ENCODE measurements around the gene USP30.

USP30 gene

DNA sequence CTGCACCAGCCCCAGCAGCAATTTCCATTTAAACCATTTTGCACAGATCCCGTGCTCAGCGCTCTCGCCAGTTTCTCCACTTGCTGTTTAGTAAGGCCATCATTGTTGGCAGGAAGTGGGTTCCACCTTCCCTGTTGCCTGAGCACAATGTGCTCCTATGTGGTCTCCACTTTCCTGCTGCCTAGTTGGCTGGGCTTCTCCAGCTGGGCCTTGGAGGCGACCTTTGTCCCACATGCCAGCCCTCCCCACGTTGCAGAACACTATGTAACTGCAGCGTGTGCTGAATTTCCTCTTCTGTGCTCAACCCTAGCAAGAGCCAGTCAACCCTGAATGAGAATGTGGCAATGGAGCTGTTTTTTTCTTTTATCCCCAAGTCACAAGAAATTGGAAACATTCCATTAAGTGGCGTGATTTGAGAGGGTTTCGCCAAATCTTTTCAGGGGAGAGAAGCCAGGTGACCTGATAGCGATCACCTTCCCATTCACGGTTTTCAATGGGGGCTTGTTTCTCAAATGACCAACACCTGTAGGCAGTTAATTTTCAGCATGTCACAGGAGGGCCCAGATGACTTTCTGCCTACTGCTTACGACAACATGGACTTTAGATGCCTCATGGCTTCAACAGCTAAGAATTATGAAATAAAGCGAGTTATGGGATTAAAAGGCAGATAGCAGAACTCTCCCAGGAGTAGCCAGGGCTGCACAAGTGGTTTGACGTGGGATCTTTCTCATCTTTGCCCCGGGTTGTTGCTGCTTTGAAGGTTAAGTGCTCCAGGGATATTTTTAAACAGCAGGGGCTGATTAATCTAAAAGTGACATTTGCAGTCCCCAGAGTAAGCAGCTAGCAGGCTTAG is 63.6 kb downstream of the USP30 start, which contains the start of gene ACACB:
ACACB (plus strand) TSS at position 830 of the 853 bp plus-strand sequence. CDS start 22,819 bp downstream, outside the sequence.
- DNase-seq: no peak
- TF ChIP-seq GATA1 (IDR thresholded peaks at IDR 0.05; ENCODE audit: low read depth, low read length): no peak
- no peak for TF ChIP-seq POLR2A (IDR thresholded peaks at IDR 0.05; ENCODE audit: low read length)

DNA sequence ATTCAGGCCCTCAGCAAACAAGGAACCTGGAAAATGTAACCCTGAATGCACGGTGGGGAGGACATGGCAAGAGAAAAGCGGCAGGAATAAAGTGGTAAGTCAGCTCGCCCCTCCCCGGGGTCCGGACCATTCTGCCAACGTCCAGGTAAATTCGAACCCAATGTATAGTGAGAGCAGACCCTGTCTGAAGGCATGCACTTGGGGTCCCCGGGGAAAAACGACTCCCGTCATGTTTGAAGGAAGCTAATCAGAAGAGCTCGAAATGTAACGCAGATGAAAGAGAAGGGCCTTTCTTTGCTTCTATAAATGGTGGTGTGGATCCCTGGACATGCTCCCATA is 64.2 kb downstream of the USP30 start:
- no peak for TF ChIP-seq POLR2A (IDR thresholded peaks at IDR 0.05; ENCODE audit: low read length)
- no peak for TF ChIP-seq GATA1 (IDR thresholded peaks at IDR 0.05; ENCODE audit: low read depth, low read length)
- DNase-seq: no peak

DNA sequence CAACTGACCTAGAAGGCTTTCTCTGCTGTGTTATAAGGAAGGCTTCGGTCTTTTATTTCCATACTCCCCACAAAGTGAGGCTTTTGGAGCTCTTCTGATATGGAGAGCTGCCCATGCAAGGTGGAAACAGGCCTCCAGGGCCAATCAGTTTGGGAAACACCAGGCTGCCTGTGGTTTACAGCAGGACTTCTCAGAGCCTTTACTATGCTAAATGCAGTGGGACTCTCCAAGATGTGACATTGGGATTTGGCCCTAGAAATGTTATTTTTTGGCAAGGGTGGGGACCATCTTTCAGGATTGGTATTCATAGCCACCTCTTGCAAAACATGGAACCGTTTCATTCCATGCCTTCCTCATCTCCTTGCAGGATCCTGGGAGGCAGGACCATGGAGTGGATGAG is 67.7 kb downstream of the USP30 start:
- no peak for TF ChIP-seq POLR2A (IDR thresholded peaks at IDR 0.05; ENCODE audit: low read length)
- no peak for TF ChIP-seq GATA1 (IDR thresholded peaks at IDR 0.05; ENCODE audit: low read depth, low read length)
- no peak for DNase-seq

DNA sequence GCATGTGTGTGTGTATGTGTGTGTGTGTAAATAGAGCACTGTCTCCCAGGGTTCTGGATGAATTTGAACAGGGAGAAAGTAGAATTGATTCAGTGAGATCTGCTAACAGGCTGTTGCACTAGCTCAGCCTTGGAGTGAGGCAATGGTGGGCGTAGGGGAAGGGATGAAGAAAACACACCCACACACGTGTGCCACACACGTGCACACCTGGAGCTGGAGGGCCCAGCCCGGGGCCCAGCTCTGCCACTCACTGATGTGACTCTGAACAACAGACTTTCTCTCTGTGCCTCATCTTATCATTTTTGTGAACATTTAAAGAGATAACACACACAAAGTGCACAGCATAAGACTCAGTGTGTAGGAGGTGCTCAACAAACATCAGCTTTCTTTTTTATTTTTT is 68.2 kb downstream of the USP30 start:
- TF ChIP-seq GATA1 (IDR thresholded peaks at IDR 0.05; ENCODE audit: low read depth, low read length) (no peak), POLR2A (IDR thresholded peaks at IDR 0.05; ENCODE audit: low read length) (no peak)
- DNase-seq: no peak

DNA sequence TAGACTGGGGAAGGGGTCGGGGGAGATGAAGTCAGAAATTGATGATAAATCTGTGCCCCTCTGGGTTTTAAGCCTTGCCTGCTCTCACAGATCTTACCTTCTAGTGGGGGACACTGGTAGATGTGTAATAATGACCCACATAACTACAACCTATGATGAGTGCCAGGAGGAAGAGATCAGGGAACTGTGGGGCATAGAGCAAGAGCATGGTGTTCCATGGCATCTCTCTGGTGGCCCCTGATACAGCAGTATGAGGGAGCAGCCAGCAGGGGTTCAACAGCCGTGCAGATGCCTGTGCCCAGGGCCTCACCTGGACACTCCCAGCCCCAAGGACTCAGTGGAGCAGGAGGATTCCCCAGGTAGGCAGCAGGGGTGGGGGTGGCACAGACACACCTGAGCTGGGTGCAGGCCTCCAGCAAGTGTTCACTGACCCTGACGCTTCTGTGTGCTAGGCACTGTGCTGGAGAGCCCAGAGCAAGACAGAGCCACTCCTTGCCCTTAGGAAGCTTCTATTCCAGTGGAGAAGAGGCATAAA is 69.0 kb downstream of the USP30 start:
- DNase-seq: no peak
- TF ChIP-seq POLR2A (IDR thresholded peaks at IDR 0.05; ENCODE audit: low read length): no peak

DNA sequence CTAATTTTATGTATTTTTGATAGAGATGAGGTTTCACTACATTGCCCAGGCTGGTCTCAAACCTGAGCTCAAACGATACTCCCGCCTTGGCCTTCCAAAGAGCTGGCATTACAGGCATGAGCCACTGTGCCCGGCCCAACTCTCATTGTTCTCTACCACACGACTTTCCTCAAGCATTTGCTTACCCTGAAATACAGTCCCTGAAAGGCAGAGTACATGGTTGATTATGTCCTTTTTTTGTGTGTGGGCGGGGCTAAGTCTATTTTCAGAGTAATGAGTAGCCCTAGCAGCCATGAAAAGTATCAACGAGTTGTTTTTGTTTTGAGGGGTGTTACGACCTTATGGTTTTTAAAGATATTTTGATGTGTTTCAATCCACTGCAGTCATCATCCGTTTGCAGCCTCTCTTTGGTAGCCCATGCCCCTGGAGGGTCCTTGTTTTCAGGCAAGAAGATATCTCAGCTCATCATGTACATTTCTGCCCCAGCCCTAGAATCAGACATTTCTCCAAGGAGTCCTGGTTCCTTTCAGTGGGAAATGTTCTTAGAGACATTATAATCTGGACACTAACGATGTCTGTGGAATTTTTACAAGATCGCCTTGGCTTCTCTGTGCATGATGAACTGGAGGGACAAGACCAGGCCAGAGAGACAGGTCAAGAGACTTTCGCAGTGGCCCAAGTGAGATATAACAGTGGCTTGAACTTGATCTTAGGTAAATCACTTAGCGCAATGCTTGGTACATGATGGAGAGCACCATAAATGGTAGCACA is 72.7 kb downstream of the USP30 start:
- DNase-seq: no peak
- TF ChIP-seq GATA1 (IDR thresholded peaks at IDR 0.05; ENCODE audit: low read depth, low read length): no peak
- TF ChIP-seq POLR2A (IDR thresholded peaks at IDR 0.05; ENCODE audit: low read length): no peak

DNA sequence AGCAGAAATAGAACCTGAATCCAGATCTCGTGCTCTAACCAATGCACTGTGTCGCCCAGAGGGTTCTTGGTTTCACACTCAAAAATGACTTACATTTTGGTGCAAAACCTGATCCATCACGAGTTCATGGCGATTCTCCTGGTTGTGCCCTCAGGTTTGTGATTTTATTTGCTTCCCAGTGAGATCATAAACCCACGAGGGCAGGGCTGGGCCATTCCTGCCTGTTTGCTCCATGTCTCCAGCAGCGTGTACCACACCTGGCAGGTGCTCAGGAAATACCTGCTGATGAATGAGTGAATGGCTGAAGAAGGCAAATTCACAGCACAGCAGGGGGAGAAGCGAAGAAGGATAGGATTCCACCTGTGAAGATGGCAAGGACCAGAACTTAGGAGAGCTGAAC is 73.4 kb downstream of the USP30 start:
- TF ChIP-seq POLR2A (IDR thresholded peaks at IDR 0.05; ENCODE audit: low read length): no peak
- no peak for TF ChIP-seq GATA1 (IDR thresholded peaks at IDR 0.05; ENCODE audit: low read depth, low read length)
- DNase-seq: no peak

DNA sequence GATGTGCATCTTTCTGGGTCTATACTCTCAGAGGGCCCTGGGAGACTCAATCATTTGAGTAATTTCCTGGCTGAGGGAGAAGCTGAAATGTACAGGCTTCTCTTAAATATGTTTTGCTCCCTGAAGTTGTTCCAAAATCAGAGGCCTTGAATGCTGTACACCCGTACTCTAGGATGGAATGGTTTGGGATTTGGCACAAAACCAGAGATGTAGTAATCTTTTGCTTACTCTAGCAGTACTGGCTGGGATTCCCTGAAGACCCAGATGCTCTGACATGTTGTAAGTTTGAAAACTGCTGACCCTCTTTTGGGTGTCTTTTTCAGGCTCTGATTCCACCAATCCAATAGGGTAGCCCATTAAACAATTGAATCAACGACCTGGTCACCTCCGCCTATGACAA is 74.4 kb downstream of the USP30 start:
- DNase-seq: no peak
- TF ChIP-seq GATA1 (IDR thresholded peaks at IDR 0.05; ENCODE audit: low read depth, low read length) (no peak), POLR2A (IDR thresholded peaks at IDR 0.05; ENCODE audit: low read length) (no peak)

DNA sequence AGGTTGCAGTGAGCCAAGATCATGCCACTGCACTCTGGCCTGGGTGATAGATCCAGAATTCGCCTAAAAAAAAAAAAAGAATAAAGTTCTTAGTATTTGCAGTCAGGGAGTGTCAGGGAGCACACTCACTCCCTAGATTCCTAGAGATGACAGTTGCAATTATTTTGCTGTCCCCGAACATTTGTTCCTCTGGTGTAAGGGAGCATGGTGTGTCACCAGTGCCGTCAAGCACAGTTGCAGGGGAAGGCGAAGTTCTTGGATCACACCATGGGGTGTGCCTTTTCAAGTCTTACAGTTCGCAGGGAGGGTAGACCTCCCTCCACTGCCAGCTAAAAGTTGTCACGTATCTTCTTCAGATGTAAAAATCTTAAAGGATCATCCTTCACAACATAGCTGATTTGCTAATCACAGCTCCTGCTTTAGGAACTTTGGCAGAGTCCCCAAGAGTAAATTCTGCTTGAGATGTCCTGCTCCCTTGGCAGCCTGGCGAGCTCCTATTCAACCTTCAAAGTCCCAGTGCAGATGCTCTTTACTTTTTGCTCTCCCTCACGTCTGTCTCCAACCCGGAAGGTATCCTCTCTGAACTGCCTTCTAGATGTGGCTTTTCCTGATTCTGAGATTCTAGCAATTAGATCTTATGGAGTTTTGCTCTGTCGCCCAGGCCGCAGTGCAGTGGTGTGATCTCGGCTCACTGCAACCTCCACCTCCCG is 75.3 kb downstream of the USP30 start:
- DNase-seq: no peak
- TF ChIP-seq POLR2A (IDR thresholded peaks at IDR 0.05; ENCODE audit: low read length): no peak

DNA sequence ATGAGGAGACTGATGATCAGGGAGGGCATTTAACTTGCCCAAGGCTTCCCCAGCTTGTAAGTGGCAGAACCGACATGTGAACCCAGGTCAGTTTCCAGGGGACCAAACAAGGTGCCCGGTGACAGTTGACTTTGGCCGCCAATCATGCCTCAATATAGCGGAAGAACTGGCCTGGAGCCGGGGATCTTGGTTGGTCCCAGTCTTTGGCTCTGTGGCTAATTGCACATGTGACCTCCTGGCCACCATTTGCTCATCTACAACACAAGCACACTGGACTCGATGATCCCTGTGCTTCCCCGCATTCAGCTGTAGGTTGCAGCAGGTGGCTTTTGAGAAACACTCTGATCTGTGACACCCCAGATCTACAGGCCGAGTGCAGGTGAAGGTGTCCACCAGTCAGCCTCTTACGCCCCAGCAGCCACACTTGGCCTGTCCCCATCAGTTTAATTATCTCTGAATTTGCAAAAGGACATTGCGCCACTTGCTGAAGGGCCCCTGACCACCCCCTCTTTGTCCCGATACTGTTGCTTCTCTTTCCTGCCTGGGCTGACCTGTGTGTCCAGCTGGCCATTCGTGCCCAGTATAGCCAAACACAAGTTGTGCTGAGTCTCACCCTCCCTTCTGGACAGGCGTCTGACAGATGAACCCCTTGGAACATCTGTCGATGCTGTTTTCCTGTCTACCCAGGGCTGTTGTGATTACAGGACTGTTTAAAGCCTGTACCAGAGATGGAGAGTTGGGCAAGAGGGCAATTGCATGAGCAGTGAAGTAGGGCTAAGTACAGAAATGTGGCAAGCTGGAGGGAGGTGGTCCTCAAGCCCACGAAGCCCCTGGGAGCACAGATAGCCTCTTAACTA is 78.1 kb downstream of the USP30 start:
- no peak for TF ChIP-seq GATA1 (IDR thresholded peaks at IDR 0.05; ENCODE audit: low read depth, low read length)
- TF ChIP-seq POLR2A (IDR thresholded peaks at IDR 0.05; ENCODE audit: low read length): no peak
- no peak for DNase-seq

DNA sequence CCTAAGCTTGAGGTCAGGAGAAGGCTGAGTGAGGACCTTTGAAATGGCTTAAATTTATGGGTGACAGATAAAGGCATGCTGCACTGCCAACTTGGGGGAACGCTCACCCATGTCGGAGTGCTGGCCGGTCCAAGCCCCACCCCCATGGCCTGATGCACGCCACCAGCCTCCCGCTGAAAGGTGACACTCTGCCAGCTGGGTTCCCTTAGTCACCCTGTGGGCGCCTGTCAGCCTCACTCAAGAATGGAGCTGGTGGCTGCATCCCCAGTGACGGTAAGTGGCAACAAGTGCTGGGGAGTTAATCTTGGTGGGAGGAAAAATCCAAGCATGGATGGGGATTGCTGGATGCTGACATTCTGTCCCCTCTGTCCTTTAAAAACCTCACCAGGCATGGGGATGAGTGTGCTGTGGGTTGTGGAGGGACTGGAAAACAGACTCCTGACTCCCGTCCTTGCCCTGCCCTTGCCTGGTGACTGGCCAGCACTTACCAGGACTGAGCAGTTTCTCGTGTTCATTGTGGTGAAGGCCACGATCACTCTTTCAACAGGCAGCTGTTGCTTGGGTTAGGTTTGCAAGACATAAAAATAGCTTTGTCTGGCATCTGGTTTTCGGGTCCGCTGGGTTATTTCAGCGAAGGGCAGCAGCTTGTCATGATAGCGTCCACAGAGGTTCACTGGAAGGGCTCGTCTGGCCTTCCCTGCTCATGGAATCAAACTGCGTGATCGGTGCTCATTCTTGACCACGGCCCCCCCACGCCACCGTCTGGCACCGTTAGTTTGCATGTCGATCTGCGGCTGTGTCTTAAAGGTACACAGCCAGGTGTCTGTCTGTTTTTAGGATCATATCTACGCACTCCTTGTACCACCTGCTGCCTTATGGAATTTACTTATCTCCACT is 79.0 kb downstream of the USP30 start:
- no peak for DNase-seq
- TF ChIP-seq GATA1 (IDR thresholded peaks at IDR 0.05; ENCODE audit: low read depth, low read length): no peak
- no peak for TF ChIP-seq POLR2A (IDR thresholded peaks at IDR 0.05; ENCODE audit: low read length)

DNA sequence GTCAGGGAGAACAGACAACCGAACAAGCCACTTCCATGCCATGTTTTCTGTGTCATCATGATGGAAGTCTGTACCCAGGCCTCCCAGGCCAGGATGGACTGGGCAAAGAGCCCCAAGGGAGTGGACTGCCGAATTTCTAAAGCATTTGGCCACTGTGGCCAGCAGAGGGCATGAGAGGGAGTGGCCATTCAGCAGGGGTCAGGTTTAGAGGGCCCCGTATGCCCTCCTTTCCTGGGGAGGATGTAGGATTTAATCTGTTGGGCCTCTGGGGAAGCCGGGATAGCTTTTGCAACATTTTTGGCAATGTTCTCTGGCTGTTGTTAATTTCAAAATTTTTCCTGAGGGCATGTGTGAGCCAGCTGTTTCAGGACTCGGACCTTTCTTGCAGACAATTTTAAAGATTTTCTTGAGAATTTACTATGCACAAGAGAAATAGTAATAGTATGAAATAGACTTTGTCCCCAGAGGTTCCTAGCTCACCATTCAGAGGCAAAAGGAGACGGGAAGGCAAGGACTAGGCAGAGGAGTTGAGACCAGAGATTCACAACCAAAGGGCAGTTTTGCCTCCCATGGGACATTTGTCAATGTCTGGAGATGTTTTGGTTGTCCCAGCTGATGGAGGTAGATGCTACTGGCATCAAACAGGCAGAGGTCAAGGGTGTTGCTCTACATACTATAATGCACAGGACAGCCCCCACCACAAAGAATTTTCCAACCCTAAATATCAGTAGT is 82.0 kb downstream of the USP30 start:
- no peak for TF ChIP-seq POLR2A (IDR thresholded peaks at IDR 0.05; ENCODE audit: low read length)
- TF ChIP-seq GATA1 (IDR thresholded peaks at IDR 0.05; ENCODE audit: low read depth, low read length): no peak
- DNase-seq: peak; percentile 21 to 27
